ENCODE results near the gene C22orf39. TPM values are rescaled to one million over a fixed set of nuclear protein-coding genes. Genes with fewer than 3 reads are reported as not detected.

Gene C22orf39
- total RNA-seq, 1 experiment from 2014 or later: 26.5 TPM

DNA sequence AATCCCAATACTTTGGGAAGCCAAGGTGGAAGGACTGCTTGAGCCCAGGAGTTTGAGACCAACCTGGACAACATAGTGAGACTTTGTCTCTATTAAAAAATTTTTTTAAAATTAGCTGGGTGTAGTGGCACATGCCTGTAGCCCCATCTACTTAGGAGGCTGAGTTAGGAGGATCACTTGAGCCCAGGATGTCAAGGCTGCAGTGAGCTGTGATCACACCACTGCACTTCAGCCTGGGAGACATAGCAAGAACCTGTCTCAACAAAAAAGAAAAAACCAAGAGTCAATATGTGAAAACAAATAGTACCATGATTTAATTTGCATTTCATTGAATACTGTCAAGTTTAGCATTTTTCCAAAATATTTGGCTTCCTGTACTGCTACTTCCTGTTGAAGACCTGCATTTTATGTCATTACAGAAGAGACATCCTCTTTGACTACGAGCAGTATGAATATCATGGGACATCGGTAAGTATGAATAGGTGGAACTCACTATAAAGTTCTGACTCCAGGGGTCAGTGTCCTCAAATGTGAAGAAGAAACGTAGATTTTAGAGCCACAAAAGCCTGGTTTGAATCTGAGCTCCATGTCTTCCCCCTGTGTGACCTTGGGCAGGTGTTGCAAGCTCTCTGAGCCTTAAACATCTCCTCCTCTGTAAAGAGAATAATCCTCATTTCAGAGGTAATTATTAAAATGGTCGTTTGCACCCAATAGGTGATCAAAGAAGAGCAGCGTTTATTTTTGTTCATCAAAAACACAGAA lies 48.2 kb upstream of the C22orf39 start:
- Mint-ChIP-seq H3K27ac (no peak overlapping the region), H3K36me3 (peaks cover 35% of the 10 kb centered on the region), H3K4me1 (no peaks in the 10 kb centered on the region), H3K4me3 (no peak overlapping the region), H3K27me3 (ENCODE audit: low read depth) (no peaks in the 10 kb centered on the region), H3K9me3 (no peaks in the 10 kb centered on the region)
- CTCF ChIA-PET: interaction anchor here (0.6 to 3.4 kb wide), 10 partner anchors 26 to 235 kb away, joined by 3 to 39 read pairs (median 4); no protein-coding TSS in a partner anchor
- POLR2A ChIA-PET: no interaction called here
- no peak for ATAC-seq
- TF ChIP-seq SMAD4 (CRISPR knock-in tag; IDR thresholded peaks at IDR 0.05): no peak
- TF ChIP-seq SP1 (CRISPR knock-in tag; conservative IDR thresholded peaks at IDR 0.05): no peak
- TF ChIP-seq TP53 (CRISPR knock-in tag; IDR thresholded peaks at IDR 0.05): no peak
- TF ChIP-seq ZNF263 (CRISPR knock-in tag; IDR thresholded peaks at IDR 0.05; ENCODE audit: low read depth): no peak
- no peak for DNase-seq (ENCODE audit: low spot score)

DNA sequence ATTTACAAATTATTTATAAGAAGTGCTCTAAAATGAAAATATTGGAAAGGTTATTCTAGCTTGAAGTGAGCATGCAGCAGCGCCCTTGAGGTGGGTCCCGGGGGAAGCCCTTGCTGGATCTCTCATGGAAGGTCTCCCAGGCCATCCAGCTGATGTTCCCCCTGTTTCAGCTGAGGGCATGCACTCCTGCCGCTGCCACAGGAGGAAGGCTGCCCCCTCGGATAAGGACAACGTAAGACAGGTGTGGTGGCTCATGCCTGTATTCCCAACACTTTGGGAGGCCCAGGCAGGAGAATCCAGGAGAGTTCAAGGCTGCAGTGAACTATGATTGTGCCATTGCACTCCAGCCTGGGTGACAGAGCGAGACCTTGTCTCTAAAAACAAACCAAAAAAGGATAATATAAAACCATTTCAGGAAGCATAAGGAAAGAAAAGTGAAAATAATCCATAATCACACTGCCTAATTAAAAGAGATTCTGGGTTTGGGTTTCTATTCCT lies 47.2 kb upstream of the C22orf39 start:
- Mint-ChIP-seq H3K27ac (no peak overlapping the region), H3K4me3 (no peak overlapping the region), H3K27me3 (ENCODE audit: low read depth) (no peaks in the 10 kb centered on the region), H3K9me3 (no peaks in the 10 kb centered on the region), H3K4me1 (no peaks in the 10 kb centered on the region), H3K36me3 (peaks cover 35% of the 10 kb centered on the region)
- DNase-seq (ENCODE audit: low spot score): no peak
- POLR2A ChIA-PET: no interaction called here
- TF ChIP-seq FOXJ3 (CRISPR knock-in tag; IDR thresholded peaks at IDR 0.05; ENCODE audit: borderline replicate concordance): no peak
- TF ChIP-seq SP1 (CRISPR knock-in tag; conservative IDR thresholded peaks at IDR 0.05): no peak
- TF ChIP-seq, protein P1, sequence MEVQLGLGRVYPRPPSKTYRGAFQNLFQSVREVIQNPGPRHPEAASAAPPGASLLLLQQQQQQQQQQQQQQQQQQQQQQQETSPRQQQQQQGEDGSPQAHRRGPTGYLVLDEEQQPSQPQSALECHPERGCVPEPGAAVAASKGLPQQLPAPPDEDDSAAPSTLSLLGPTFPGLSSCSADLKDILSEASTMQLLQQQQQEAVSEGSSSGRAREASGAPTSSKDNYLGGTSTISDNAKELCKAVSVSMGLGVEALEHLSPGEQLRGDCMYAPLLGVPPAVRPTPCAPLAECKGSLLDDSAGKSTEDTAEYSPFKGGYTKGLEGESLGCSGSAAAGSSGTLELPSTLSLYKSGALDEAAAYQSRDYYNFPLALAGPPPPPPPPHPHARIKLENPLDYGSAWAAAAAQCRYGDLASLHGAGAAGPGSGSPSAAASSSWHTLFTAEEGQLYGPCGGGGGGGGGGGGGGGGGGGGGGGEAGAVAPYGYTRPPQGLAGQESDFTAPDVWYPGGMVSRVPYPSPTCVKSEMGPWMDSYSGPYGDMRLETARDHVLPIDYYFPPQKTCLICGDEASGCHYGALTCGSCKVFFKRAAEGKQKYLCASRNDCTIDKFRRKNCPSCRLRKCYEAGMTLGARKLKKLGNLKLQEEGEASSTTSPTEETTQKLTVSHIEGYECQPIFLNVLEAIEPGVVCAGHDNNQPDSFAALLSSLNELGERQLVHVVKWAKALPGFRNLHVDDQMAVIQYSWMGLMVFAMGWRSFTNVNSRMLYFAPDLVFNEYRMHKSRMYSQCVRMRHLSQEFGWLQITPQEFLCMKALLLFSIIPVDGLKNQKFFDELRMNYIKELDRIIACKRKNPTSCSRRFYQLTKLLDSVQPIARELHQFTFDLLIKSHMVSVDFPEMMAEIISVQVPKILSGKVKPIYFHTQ (CRISPR knock-in tag; IDR thresholded peaks at IDR 0.05): no peak
- no peak for TF ChIP-seq HMGA2 (CRISPR knock-in tag; IDR thresholded peaks at IDR 0.05)
- TF ChIP-seq NFE2L1 (CRISPR knock-in tag; IDR thresholded peaks at IDR 0.05): no peak
- no peak for TF ChIP-seq NFYB (CRISPR knock-in tag; conservative IDR thresholded peaks at IDR 0.05; ENCODE audit: low read depth)
- TF ChIP-seq, protein P2, sequence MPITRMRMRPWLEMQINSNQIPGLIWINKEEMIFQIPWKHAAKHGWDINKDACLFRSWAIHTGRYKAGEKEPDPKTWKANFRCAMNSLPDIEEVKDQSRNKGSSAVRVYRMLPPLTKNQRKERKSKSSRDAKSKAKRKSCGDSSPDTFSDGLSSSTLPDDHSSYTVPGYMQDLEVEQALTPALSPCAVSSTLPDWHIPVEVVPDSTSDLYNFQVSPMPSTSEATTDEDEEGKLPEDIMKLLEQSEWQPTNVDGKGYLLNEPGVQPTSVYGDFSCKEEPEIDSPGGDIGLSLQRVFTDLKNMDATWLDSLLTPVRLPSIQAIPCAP (CRISPR knock-in tag; IDR thresholded peaks at IDR 0.05): no peak
- TF ChIP-seq, protein P3, sequence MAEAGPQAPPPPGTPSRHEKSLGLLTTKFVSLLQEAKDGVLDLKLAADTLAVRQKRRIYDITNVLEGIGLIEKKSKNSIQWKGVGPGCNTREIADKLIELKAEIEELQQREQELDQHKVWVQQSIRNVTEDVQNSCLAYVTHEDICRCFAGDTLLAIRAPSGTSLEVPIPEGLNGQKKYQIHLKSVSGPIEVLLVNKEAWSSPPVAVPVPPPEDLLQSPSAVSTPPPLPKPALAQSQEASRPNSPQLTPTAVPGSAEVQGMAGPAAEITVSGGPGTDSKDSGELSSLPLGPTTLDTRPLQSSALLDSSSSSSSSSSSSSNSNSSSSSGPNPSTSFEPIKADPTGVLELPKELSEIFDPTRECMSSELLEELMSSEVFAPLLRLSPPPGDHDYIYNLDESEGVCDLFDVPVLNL (CRISPR knock-in tag; IDR thresholded peaks at IDR 0.05; ENCODE audit: borderline replicate concordance, low read depth): no peak
- TF ChIP-seq OVOL2 (CRISPR knock-in tag; IDR thresholded peaks at IDR 0.05; ENCODE audit: borderline replicate concordance): no peak
- no peak for TF ChIP-seq SOX15 (CRISPR knock-in tag; IDR thresholded peaks at IDR 0.05)
- TF ChIP-seq TP53 (CRISPR knock-in tag; IDR thresholded peaks at IDR 0.05): no peak
- no peak for TF ChIP-seq TEAD1 (CRISPR knock-in tag; IDR thresholded peaks at IDR 0.05)
- no peak for TF ChIP-seq ELF4 (CRISPR knock-in tag; IDR thresholded peaks at IDR 0.05; ENCODE audit: low read depth)
- no peak for TF ChIP-seq ZNF416 (CRISPR knock-in tag; IDR thresholded peaks at IDR 0.05)
- no peak for TF ChIP-seq ZNF423 (CRISPR knock-in tag; IDR thresholded peaks at IDR 0.05)
- TF ChIP-seq FOXP1 (CRISPR knock-in tag; IDR thresholded peaks at IDR 0.05; ENCODE audit: borderline replicate concordance): no peak
- TF ChIP-seq RELA (CRISPR knock-in tag; IDR thresholded peaks at IDR 0.05; ENCODE audit: borderline replicate concordance): no peak
- no peak for TF ChIP-seq NR2C2 (CRISPR knock-in tag; IDR thresholded peaks at IDR 0.05)
- no peak for TF ChIP-seq ESRRA (CRISPR knock-in tag; IDR thresholded peaks at IDR 0.05; ENCODE audit: borderline replicate concordance)
- TF ChIP-seq, protein P4, sequence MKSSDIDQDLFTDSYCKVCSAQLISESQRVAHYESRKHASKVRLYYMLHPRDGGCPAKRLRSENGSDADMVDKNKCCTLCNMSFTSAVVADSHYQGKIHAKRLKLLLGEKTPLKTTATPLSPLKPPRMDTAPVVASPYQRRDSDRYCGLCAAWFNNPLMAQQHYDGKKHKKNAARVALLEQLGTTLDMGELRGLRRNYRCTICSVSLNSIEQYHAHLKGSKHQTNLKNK (CRISPR knock-in tag; IDR thresholded peaks at IDR 0.05): no peak
- CTCF ChIA-PET: interaction anchor here (1.0 to 3.4 kb wide), 2 partner anchors 15 to 135 kb away, joined by 3 to 39 read pairs; partner anchors contain the start of gene CDC45
- no peak for ATAC-seq
